SH-SY5Y (cell line): ENCODE measurements around the gene FAM83C.

Experiments
- GATA2 ChIP-seq: IDR thresholded peaks from 2 replicates; pipeline ENCODE4 v1.6.1; 2011; ENCODE audit warnings: mild to moderate bottlenecking, low read depth, low read length
- GATA3 ChIP-seq: IDR thresholded peaks from 2 replicates; pipeline ENCODE4 v1.6.1; 2011; ENCODE audit warnings: low read depth, mild to moderate bottlenecking, low read length, moderate library complexity

Gene FAM83C

DNA sequence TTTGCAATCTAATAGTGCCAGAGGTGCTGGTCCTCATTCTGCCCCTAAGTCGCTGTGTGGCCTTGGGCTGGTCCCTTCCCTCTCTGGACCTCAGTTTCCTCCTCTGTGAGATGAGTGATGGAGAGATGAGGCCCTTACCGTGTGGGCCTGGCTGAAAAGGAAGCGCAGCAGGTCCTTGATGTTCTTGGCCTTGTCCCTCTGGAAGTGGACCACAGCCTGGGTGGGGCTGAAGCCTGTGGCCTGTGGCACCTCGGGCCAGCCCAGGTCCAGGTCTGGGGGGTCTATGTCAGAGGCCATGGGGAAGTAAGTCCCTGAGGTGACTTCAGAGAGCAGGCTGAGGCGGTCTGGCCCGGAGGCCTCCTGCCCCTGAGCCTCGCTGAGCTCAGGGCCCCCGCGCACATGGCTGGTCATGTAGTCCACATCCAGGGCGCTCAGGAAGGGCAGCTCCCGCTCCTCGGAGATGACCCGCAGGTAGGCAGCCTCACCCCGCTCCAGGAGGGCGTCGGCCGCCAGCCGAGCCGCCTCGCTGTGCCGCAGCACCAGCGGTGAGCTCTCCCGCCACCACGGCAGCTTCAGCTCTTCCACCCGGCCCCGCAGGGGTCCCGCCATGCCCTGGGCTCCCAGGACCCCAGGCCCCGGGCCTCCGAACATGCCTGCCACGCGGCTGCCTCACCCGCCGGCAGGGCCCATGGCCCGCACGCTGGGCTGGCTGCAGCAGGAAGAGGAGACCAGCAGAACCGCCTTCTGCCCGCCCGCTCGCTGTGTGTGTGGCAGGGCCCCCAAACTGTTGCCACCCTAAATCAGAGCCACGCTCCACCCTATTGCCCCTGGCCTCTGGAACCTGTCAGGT lies at the start of gene FAM83C:
TSS of gene FAM83C (minus strand) at position 772 of the 850 bp plus-strand sequence. CDS start at position 651, 121 bp downstream.
- no peak for TF ChIP-seq GATA3
- no peak for TF ChIP-seq GATA2

DNA sequence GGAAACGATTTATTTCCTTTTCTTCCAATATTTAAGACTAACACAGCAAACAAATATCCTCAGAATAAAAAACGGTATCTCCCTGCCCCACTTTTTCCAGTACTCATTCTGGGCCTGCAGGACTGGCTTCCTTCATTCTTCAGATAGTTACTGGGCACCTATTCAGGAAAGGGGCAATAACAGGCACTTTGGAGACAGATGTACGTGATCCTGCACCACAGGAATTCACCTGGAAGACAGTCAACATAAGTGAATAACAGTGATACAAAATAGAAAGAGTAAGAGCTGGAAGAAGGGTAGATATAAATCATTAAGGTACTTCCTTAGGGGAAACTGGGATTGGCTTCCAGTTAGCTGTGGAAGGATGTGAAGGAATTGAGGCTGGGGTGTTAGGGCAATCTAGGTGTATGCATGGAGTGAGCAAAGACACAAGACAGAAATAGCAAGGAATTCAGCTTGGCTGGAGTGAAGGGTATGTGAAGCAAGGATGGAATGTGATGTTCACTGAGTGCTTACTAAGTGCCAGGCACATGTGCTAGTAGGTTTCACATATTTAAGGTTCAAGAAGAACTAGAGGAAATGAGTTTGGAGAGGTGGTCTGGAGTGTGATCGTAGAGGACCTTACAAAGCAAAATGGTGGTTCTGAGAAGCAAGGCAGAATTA lies 49.3 kb upstream of the FAM83C start:
- no peak for TF ChIP-seq GATA2
- TF ChIP-seq GATA3, result no peak

GRCh38 chr20:35340436-35340835 lies 48.2 kb upstream of the FAM83C start:
- TF ChIP-seq GATA2 (no peak), GATA3 (no peak)

DNA sequence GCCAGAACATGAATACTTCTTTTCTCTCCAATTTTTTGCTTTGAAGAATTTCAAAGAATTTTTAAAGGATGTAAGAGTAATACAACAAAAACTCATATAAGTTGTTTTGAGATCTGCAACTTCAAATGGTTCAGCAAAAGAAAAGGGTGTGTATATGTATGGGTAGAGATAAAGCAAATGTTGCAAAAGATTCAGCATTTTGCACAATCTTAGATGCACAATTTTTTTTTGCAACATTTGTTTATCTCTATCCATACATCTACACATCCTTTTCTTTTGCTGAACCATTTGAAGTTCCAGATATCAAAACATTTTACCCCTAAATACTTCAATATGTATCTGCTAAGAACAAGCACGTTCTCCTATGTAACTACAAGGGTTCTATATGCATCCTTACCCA lies 47.4 kb upstream of the FAM83C start:
- no peak for TF ChIP-seq GATA3
- TF ChIP-seq GATA2, result no peak

DNA sequence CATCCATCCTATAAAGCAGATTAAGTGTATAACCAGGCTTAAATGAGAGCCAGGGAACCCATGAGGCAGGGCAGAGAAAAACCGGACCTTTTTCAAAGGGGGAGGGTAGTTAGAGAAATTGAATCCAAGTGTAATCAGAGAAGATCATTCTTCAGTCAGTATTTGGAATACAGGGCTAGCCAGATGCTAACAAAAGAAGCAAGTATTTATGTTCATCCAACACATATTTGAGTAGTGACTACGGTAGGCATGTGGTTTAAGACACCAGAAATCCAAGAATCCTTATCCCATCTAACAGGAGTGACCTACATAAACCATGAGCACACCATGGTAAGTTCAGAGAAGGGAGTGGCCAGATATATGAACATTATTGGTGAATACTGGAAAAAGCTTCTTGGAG lies 46.8 kb upstream of the FAM83C start:
- TF ChIP-seq GATA3, result no peak
- no peak for TF ChIP-seq GATA2

GRCh38 chr20:35334311-35335101 lies 42.3 kb upstream of the FAM83C start:
- TF ChIP-seq GATA3 (no peak), GATA2 (no peak)

DNA sequence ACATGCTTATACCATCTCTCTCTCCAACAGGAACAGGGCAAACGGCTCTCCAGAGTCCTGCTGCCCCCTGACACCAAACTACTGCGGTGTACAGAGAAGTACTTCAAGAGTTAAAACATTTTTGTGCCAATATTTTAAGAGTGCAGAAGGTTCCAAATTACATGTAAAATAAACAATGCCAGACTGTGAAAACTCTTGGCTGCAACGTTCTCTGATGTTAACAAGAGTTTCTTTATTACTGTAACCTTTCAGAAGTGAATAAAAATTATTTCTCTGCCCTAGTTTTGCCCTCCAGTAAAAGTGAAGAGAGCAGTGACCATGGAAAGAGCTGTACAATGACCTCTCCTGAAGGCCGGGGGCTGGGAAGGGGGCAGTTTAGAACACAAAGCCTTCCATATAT lies 41.4 kb upstream of the FAM83C start:
- TF ChIP-seq GATA3, result no peak
- TF ChIP-seq GATA2, result no peak

DNA sequence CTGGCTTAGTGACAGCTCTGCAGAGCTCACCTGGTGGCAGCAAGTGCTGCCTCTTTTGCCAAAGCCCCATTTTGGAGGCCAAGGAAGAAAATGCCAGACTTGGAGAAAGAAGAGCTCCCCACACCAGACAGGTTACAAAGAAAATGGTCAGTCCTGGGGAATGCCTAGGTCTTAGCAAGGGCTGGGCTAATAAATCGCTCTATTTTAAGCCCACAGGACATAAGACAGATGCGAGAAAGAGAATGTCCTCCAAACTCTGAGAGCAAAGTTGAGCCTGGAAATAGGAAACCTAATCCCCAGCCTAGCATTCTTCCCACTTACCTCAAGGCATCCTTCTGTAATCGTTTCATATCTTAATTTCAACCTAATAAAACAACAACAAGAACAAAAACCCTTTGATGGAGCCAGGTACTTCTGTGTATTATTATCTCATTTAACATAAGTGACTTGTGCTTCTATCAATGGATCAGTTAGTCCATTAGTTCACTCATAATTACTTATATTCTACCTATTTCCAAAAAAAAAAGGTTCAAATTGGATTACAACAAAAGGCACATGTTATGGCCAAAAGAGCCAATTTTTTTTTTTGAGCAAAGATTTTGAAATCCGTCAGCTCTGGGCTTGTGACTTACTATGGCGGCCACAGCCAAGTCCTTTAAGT lies 40.4 kb upstream of the FAM83C start:
- TF ChIP-seq GATA3, result no peak
- TF ChIP-seq GATA2, result no peak

DNA sequence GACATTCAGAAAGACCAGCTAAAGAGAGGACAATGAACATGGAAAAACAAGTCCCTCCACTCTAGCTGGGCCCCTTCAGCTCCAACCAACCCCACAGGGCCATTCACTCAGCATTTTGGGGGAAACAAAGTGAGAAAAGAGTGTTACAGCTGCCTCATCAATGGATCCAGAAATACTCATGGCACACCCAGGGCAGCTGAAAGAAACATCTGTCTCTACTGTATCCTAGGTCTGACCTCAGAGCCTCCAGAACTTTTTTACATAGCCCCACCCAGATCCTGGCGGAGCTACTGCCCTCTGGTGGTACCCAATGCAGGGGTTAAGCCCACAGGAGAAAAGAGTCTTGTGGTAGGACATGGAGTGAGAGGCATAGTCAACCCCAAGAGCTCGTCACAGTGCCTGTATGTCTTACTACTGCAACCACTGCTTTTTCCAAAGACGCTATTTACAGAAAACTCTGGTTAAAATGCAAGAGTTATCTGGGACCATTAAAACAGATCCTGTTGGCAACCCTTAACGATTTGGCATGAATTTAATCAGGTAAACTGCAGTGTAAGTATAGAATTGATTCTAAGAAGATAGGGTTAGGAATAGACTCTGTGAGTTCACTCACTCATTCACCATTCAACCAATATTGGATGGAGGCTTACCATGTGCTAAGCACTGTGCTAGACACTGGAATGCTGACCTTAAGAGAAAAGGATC lies 37.4 kb upstream of the FAM83C start:
- no peak for TF ChIP-seq GATA2

DNA sequence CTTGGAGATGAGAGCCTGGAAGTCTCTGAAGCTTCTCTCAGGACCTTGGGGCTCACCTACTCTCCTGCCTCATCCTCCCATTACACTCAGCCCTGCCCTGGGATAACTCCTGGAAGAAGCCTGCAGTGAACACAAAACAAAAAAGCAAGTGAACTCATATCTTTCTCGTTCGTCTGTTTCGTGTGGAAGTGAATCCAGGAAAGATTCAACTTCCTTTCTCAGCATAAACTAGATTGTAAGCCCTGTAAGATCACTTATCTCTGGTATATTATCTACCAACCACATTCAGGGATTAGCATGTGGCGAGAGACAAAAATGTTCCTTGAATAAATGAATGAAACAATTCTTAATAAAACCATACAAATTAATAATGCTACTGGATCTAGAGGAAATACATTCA lies 36.5 kb upstream of the FAM83C start:
- TF ChIP-seq GATA3 (no peak), GATA2 (no peak)

DNA sequence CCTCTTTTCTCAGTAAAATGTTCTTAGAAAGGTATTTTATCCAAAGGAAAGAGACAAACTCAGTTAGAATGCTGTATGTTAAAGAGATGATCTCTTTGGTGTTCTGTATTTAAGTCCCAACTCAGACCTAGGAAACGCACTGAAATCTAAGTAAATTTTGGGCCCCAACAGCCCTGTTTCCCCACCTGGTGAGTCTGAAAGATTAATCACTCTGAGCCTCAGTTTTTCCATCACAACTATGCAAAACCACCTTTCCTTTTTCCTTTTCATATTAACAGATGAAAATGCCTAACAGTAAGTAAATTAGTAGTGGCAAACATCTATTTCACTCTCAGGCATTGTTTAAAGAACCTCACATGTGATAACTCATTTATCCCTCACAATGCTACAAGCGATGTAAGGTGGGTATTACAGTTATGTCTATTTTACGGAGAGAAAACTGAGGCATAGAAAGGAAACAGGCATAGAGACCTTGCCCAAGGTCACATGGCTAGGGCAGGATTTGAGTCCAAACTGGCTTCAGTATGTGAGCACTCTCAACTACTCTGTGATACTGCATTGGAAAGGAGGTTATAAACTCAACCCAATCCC lies 36.0 kb upstream of the FAM83C start:
- no peak for TF ChIP-seq GATA3
- TF ChIP-seq GATA2, result no peak

DNA sequence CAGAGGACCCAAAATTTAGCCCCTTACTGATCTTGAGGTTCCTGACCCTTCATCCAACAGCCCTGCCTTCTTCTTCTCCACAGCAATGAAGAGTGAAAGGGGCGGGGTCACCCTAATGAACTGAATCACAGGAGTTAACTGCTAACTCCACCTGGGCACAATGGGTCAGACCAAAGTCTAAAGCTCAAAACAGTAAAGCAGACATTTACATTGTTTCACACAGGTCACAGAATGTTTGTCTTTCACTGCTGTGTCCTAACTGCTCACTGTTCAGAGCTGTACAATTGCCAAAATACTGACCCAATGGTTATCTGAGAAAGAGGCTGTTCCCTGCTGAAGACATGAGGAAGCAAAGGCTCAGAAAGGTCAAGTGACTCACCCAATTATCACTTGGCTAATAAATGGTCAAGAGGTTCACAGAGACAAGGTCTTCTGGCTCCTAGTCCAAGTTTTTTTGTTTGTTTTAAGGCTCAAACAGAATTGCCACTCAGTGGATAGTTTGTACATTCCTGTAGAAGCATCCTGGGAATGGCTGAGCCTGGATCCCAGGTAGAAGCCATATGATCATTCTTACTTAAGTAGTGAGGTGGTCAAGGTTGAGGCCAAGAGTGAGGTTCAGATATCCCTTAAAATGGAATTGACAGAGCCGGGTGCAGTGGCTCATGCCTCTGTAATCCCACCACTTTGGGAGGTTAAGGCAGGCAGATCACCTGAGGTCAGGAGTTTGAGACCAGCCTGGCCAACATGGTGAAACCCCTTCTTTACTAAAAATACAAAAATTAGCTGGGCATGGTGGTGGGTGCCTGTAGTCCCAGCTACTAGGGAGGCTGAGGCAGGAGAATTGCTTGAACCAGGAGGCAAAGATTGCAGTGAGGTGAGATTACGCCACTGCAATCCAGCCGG lies 35.1 kb upstream of the FAM83C start:
- TF ChIP-seq GATA3 (no peak), GATA2 (no peak)

GRCh38 chr20:35326740-35327073 lies 34.5 kb upstream of the FAM83C start:
- TF ChIP-seq GATA2, result no peak
- TF ChIP-seq GATA3, result no peak
